Erythroblast (primary cell): Measurements from ENCODE around the gene NLGN1.

Source experiments
- GATA1 ChIP-seq: IDR thresholded peaks from 2 replicates; pipeline ENCODE4 v1.6.1; 2011; ENCODE audit warnings: low read depth, mild to moderate bottlenecking, control low read depth, low read length, moderate library complexity
- POLR2A ChIP-seq: IDR thresholded peaks from 2 replicates; pipeline ENCODE4 v1.6.1; 2011; ENCODE audit warnings: mild to moderate bottlenecking, low read length

DNA sequence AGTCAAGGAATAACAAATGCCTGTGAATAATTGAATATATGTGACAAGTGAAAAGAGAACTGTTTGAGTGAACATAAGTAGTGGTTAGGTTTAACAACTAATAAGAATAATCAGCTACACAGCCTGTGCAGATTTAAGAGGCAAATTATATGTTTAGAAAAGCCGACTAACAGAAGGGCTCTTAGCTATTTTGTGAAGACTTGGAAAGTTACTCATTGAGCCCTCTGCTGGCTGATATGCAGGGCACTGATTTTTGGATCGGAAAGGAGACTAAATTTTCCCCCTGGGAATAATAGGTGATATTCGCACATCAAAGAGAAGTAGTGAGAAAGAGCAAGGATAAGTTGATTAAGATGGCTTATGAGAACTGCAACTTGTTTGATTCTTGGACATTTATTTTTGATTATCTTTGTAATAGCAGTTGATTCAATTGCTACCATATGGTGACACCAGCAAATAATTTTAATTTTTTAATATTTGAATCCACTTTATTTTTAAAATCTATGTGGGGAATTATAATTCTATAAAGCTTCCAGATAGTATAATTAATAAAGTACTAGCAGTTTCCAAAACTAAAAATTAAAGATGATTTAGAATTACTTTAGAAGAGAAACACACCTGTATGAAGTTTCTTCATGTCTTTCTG is 156.2 kb downstream of the NLGN1 start:
- TF ChIP-seq POLR2A: no peak
- no peak for TF ChIP-seq GATA1
